ENCODE results near the gene PEAR1.

PEAR1 gene

DNA sequence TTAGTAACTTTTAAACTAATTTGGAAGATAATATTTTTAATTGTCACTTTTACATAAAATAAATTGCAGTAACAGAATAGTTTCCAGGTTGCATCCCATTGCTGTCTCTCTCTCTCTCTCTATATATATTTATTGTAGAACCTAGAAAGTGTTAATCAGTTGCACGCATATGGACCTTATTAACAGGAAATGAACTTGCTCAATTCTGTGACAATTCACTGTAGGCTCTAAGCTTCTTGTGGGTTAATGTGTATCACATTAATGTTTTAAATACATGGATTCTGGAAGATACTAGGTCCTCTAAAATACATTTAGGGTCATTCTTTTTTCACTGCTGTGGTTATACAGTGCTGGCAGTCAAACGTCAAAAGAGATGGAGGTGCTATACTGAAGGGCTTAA lies 60.1 kb downstream of the PEAR1 start:
- in situ Hi-C loops (cut with HindIII; ENCODE audit: low sequenced_read_pairs), result no loop called here

DNA sequence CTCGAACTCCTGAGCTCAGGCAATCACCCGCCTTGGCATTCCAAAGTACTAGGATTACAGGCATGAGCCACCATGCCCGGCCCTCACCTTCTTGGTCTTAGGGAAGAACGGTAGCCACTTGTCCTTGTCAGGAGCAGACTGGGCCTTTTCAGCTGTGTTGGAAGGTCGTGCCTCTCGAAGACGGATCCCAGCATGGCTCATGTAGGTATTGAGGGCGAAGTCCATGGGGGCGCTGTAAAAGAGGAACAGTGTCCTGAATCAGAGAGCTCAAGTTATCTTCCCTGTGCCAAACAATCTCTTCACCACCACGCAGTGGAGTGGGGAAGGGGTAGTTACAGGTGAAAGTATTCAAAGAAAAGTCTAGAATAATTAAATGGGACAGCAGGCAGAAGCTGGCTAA lies 62.8 kb downstream of the PEAR1 start:
- in situ Hi-C loops (cut with HindIII; ENCODE audit: low sequenced_read_pairs), result no loop called here

DNA sequence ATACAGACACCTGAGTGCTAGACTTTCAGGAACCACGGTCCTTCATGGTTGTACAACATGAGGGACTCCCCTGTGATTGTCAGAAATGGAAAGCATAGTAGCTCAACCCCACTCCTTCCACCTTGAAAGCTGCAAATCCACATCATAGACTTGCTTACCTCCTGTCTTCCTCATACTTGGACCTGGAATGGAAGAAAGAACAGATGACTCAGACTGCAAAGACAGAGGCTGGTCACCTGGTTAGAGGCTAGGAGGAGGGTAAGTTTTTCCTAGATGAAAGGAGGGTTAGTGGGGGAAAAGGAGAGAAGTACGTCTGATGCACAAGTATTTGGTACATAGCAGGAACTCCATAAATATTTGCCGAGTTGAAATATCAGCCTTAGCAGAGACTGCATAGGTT lies 64.1 kb downstream of the PEAR1 start:
- in situ Hi-C loops (cut with HindIII; ENCODE audit: low sequenced_read_pairs), result no loop called here

DNA sequence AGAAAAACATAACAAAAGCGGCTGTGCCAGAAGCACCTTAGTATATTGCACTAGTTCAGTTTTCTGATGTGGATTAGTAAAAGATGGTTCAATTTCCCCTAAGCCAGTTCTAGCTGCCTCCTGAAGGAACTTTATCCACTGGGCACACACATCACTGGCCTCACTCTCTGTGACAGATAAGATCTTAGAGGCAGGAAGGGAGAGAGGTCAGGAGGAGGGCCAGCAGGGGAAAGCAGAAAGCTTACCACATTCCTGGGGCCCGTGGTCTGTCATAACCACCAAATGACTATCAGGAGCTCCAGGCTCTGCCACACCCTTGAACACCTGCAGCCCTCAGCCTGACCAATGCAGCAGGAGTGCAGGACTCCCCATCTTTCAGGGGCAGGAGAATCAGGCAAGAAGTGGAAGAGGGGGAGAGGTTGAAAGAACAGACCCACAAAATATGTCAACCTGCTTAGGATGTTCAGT lies 64.8 kb downstream of the PEAR1 start:
- in situ Hi-C loops (cut with HindIII; ENCODE audit: low sequenced_read_pairs), result no loop called here

DNA sequence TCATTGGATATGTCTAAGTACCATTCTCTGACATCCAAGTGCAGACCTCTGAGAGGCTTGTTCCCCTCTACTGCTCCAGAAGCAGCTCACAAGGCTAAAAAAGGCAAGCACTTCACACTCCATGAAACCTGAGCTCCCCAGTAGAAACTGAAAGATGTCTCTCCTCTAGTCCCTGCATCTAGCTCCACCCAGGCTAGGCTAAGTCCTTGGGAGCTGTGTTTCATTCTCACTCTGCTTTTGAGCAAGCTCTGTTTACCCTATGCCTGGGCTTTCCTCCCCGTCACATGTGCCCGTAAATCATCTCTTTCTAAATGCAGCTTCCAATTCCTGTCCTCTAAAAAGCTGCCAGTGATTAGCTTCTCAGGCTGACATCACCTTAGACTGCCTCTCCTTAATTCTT lies 65.9 kb downstream of the PEAR1 start:
- in situ Hi-C loops (cut with HindIII; ENCODE audit: low sequenced_read_pairs), result no loop called here

DNA sequence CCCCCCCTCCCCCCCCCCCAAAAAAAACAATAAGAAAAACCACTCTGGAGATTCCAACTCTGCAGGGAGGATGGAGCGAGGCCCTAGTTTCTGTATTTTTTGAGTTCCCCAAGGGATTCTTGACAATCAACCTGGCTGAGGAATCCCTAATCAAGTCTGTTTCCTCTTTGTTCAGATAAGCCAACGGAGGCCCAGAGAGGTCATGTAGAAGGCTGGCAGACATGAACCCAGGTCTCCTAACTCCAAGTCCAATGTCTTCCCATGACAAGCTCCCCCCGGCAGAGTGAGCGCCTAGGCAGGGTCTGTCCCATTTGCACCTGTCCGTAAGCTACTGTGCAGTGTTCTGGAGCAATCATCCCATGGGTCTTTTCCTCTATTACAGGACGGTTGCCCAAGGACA lies 66.4 kb downstream of the PEAR1 start:
- in situ Hi-C loops (cut with HindIII; ENCODE audit: low sequenced_read_pairs), result loop anchor here (10.0 kb wide), 1 partner anchor 65 kb away; the partner anchor contains the start of gene PEAR1

DNA sequence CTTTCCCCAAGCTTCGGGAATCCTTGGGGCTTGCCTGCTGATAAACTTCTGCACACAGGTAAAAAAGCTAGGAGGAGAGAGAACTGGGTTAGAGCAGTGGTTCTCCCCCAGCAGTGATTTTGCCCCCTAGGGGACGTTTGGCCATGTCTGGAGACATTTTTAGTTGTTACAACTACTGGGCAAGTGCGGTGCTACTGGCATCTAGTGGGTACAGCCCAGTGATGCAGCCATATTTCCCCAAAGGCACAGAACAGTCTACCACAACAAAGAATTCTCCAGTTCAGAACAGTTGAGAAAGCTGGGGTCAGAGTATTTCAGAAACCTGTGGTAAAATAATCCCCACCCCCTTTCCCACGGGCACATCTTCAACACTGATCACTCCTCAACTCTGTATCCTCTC lies 68.2 kb downstream of the PEAR1 start:
- in situ Hi-C loops (cut with HindIII; ENCODE audit: low sequenced_read_pairs), result loop anchor here (10.0 kb wide), 1 partner anchor 67 kb away; the partner anchor contains the start of gene PEAR1

DNA sequence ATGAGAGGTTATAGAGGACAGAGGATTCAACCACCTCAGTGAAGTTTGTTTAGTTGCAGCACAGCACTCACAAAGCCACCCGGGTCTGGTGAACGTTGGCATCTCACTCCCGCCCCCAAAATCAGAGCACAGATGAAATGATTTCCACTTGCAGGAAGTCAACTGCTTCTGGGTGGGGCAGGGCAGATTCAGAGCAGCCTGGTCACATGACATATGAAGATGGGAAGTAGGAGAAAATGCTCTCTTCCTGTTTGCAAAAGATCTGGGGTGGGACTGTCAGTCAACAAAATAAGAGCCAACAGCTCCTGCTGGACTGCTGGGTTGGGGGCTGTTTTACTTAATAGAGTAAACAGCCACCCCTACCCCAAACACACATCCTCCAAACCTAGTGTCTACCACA lies 70.1 kb downstream of the PEAR1 start:
- in situ Hi-C loops (cut with HindIII; ENCODE audit: low sequenced_read_pairs), result loop anchor here (10.0 kb wide), 1 partner anchor 69 kb away; the partner anchor contains the start of gene PEAR1

DNA sequence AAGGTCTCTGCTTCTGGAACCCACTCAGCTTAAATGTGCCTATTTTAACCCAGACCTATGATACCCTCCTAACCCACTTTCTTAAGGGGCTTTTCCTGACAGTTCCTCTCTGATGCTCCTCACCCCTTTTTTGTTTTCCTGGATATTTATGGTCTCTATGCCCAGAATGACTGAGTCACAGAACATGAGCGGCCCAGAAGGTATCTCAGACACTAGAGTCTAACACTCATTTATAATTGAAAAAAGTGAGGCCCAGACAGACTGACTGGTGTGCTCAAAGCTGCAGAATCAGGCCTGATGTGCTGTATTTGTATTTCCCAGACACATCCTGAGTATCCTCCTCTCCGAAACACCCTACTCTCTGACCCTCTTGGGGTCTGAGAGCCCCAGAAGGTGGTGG lies 70.9 kb downstream of the PEAR1 start:
- in situ Hi-C loops (cut with HindIII; ENCODE audit: low sequenced_read_pairs), result loop anchor here (10.0 kb wide), 1 partner anchor 70 kb away; the partner anchor contains the start of gene PEAR1

All from endothelial cell of hepatic sinusoid (primary cell).